ENCODE results near the gene C2CD2. TPM values are rescaled to one million over a fixed set of nuclear protein-coding genes. Genes with fewer than 3 reads are reported as not detected.

C2CD2 gene
- total and polyA plus RNA-seq, 2 of the 8 experiments (the other 6 are each of a cell fraction or from before 2014, with no cell fraction given): 10.4 to 13.0 TPM

GRCh38 chr21:41933313-41934079, 20.3 kb downstream of the C2CD2 start:
- H2BK5ac ChIP-seq (ENCODE audit: low read depth, low read length): no peak overlapping the region
- H3K36me3 ChIP-seq (ENCODE audit: control insufficient read depth in 2 of 4, insufficient read depth in 4 of 4, low read length in 3 of 4): no peaks in the 10 kb centered on the region
- H2BK120ac ChIP-seq (replicated peaks; ENCODE audit: low read depth, low read length): no peak overlapping the region
- H2AFZ ChIP-seq (ENCODE audit: low read length): no peak overlapping the region
- no peak for DNase-seq (ENCODE audit: low read depth in 1 of 2, low spot score in 2 of 2)
- no peak overlapping the region for H2AK5ac ChIP-seq (ENCODE audit: low read depth, low read length)
- CTCF ChIA-PET (ENCODE audit: partially characterized antibody): interaction anchor here (0.7 to 1.8 kb wide), 6 partner anchors 9 to 192 kb away, joined by 3 to 6 read pairs (median 4); no protein-coding TSS in a partner anchor
- no peak overlapping the region for H3K4me3 ChIP-seq (ENCODE audit: extremely low read depth in 1 of 4, insufficient read depth in 2 of 4, low read depth in 3 of 4, low read length in 4 of 4)
- no peak overlapping the region for H4K91ac ChIP-seq (replicated peaks; ENCODE audit: insufficient read length, low read length)
- no peak overlapping the region for H4K8ac ChIP-seq (ENCODE audit: extremely low read depth, insufficient read depth, low read length)
- no peaks in the 10 kb centered on the region for H3K79me2 ChIP-seq (ENCODE audit: control insufficient read depth in 1 of 2, insufficient read depth in 2 of 2, low read length in 2 of 2)
- no peaks in the 10 kb centered on the region for H3K9me3 ChIP-seq (ENCODE audit: insufficient read depth in 2 of 2, low read depth in 1 of 2, low read length in 1 of 2)
- H3K79me1 ChIP-seq (ENCODE audit: low read depth, low read length): no peaks in the 10 kb centered on the region
- no peak overlapping the region for H4K5ac ChIP-seq (ENCODE audit: insufficient read length, low read depth, low read length)
- no peak overlapping the region for H3K9ac ChIP-seq (replicated peaks in 1 of 4; ENCODE audit: extremely low read depth in 1 of 4, low read depth in 3 of 4, low read length in 3 of 4)
- H3K4me1 ChIP-seq (replicated peaks in 1 of 4; ENCODE audit: control insufficient read depth in 3 of 4, insufficient read depth in 4 of 4, low read length in 3 of 4): peaks cover 1 to 6% (median 3%) of the 10 kb centered on the region in 4 experiments; a peak in 5 of 7 replicates
- H3K23ac ChIP-seq (ENCODE audit: insufficient read length): no peak overlapping the region
- no peak overlapping the region; a peak in 1 of 4 replicates for H3K4me2 ChIP-seq (ENCODE audit: insufficient read depth in 1 of 2, low read depth in 2 of 2, low read length in 2 of 2)
- no peak overlapping the region for H3K14ac ChIP-seq (ENCODE audit: insufficient read length)
- 76% methylated on average over 17 of the region's 18 CpGs; no CpG with 5 or more reads in 1 of the 2 experiments for WGBS, 2 experiments (ENCODE audit: extremely low coverage in 1 of 2, insufficient coverage in 1 of 2, insufficient read length in 1 of 2, insufficient replicate concordance in 2 of 2, low coverage in 1 of 2, low lambda C conversion rate in 2 of 2, missing lambda C conversion rate in 1 of 2)
- no peaks in the 10 kb centered on the region for H3K27me3 ChIP-seq (replicated peaks in 1 of 4; ENCODE audit: control insufficient read depth in 3 of 4, extremely low read depth in 1 of 4, insufficient read depth in 3 of 4, low read length in 3 of 4)
- POLR2A ChIA-PET (ENCODE audit: partially characterized antibody): no interaction called here
- H3K18ac ChIP-seq (ENCODE audit: extremely low read depth, low read length): no peak overlapping the region
- no peak overlapping the region for H3K56ac ChIP-seq (replicated peaks; ENCODE audit: insufficient read length, low read depth, low read length)
- no peak overlapping the region for H3K27ac ChIP-seq (ENCODE audit: low read depth, low read length)
- FAIRE-seq: no peak
- no peaks in the 10 kb centered on the region for H4K20me1 ChIP-seq (replicated peaks in 1 of 2; ENCODE audit: control insufficient read depth in 1 of 2, insufficient read depth in 2 of 2, low read length in 2 of 2)
- H2BK15ac ChIP-seq (ENCODE audit: low read length): no peak overlapping the region
- no peak overlapping the region for H2BK20ac ChIP-seq (ENCODE audit: low read length)
- H3K4ac ChIP-seq (replicated peaks; ENCODE audit: insufficient read length, low read depth, low read length): no peak overlapping the region
- no peaks in the 10 kb centered on the region for H3K23me2 ChIP-seq (ENCODE audit: low read depth, low read length)
- 0 out of 2 replicates have a peak overlapping the region, but pooled peaks have one; percentile 80 for H2BK12ac ChIP-seq (ENCODE audit: low read depth, low read length)
- TF ChIP-seq GTF2F1 (IDR thresholded peaks at IDR 0.05; ENCODE audit: borderline replicate concordance, low read depth, low read length) (no peak), TEAD4 (IDR thresholded peaks at IDR 0.05; ENCODE audit: low read depth, low read length) (no peak), HDAC2 (IDR thresholded peaks at IDR 0.05; ENCODE audit: borderline replicate concordance in 1 of 2, low read depth in 2 of 2, low read length in 2 of 2) (no peak), SIN3A (conservative IDR thresholded peaks at IDR 0.05 in 1 of 2, IDR thresholded peaks at IDR 0.05 in 1 of 2; ENCODE audit: low read depth in 1 of 2, low read length in 2 of 2) (no peak), TAF7 (optimal IDR thresholded peaks at IDR 0.05; ENCODE audit: borderline replicate concordance, low read depth, low read length) (no peak), RFX5 (IDR thresholded peaks at IDR 0.05; ENCODE audit: borderline replicate concordance, low read depth, low read length) (no peak), JUN (IDR thresholded peaks at IDR 0.05; ENCODE audit: low read depth, low read length) (no peak)
